Progenitor cell of endocrine pancreas (in vitro differentiated cells): Measurements from ENCODE around the gene UBAP2L. TPM values are rescaled to one million over a fixed set of nuclear protein-coding genes. Genes with fewer than 3 reads are reported as not detected.

Source experiments
- DNase-seq: peaks from one replicate; pipeline ENCODE4 v3.0.0; 2021; ENCODE audit warnings: low spot score; ENCODE audit not compliant: unreplicated experiment
- H3K27ac Mint-ChIP-seq: 2 replicates; pipeline ENCODE4 v1.8.0; 2021; ENCODE audit warnings: mild to moderate bottlenecking, moderate library complexity, mixed read lengths
- H3K27me3 Mint-ChIP-seq: 2 replicates; pipeline ENCODE4 v1.8.0; 2021; ENCODE audit warnings: mixed read lengths
- H3K36me3 Mint-ChIP-seq: 2 replicates; pipeline ENCODE4 v1.8.0; 2022; ENCODE audit warnings: mixed read lengths; ENCODE audit not compliant: insufficient read depth
- H3K4me1 Mint-ChIP-seq: 2 replicates; pipeline ENCODE4 v1.8.0; 2021; ENCODE audit warnings: low read depth, mixed read lengths
- H3K4me3 Mint-ChIP-seq: 2 replicates; pipeline ENCODE4 v1.8.0; 2021; ENCODE audit warnings: low read depth, mild to moderate bottlenecking, moderate library complexity, mixed read lengths
- H3K9me3 Mint-ChIP-seq: 2 replicates; pipeline ENCODE4 v1.8.0; 2021; ENCODE audit warnings: low read depth, mixed read lengths
- CTCF ChIP-seq: fragments of 200-600 bp; sonication (generic); IDR thresholded peaks from one replicate; pipeline ENCODE4 v1.5.0; 2021; ENCODE audit warnings: antibody characterized with exemption, mild to moderate bottlenecking; ENCODE audit not compliant: unreplicated experiment
- long read RNA-seq: library from polyadenylated mRNA; unstranded; transcript quantifications from one replicate; pipeline ENCODE4 v2.0.0, GENCODE V29; 2020
- total RNA-seq: library from RNA; stranded (reverse); gene quantifications from 2 replicates; pipeline ENCODE4 v1.2.1, GENCODE V29; 2021

UBAP2L gene, protein sequence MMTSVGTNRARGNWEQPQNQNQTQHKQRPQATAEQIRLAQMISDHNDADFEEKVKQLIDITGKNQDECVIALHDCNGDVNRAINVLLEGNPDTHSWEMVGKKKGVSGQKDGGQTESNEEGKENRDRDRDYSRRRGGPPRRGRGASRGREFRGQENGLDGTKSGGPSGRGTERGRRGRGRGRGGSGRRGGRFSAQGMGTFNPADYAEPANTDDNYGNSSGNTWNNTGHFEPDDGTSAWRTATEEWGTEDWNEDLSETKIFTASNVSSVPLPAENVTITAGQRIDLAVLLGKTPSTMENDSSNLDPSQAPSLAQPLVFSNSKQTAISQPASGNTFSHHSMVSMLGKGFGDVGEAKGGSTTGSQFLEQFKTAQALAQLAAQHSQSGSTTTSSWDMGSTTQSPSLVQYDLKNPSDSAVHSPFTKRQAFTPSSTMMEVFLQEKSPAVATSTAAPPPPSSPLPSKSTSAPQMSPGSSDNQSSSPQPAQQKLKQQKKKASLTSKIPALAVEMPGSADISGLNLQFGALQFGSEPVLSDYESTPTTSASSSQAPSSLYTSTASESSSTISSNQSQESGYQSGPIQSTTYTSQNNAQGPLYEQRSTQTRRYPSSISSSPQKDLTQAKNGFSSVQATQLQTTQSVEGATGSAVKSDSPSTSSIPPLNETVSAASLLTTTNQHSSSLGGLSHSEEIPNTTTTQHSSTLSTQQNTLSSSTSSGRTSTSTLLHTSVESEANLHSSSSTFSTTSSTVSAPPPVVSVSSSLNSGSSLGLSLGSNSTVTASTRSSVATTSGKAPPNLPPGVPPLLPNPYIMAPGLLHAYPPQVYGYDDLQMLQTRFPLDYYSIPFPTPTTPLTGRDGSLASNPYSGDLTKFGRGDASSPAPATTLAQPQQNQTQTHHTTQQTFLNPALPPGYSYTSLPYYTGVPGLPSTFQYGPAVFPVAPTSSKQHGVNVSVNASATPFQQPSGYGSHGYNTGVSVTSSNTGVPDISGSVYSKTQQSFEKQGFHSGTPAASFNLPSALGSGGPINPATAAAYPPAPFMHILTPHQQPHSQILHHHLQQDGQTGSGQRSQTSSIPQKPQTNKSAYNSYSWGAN
- total RNA-seq: 263 and 268 TPM in 2 replicates
- long read RNA-seq, partial matches to known transcripts: 13 of 37 reads
- long read RNA-seq, other reads (novel, unspliced or antisense): 23 of 37 reads

DNA sequence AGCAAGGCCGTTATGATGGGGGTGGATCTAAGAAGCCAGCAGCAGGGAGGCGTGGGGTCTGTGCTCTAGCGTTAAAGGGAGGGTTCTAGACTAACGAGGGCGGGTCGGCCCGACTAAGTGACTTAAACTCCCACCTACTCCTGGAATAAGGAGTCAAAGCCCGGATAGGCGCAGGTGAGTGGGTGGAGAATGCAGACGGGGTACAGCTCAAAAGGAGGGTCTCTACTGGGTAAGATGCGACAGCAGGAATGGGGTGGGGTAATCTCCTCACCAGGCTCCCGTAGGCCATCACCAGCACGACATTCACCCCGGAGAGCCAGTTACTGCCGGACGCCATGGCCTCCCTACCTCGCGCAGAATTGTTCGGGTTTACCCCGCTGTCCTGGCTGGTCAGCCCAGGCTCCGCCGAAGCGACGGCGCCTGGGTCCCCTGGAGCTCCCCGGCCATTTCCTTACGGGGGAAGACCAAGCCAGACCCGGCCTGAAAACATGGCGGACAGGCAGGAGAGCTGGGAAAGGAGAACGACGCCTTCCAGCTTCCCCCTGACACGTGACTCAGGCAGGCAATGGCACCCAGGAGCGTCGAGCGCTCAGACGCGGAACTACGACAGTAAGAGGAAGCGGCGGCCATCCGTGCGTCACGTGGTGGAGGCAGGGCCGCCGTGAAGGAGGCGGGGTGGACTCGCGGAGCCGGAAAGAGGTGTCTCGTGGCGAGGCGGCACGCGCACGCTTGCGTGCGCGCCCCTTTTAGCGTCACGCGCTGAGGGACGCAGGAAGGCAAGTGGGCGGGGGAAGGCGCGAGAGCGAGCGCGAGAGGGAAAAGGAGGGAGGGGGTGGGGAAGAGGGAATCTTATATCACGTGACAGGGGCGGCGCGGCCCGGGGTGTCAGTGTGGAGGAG is at the start of gene UBAP2L:
Gene UBAP2L (plus strand): TSS at position 885 of the 899 bp plus-strand sequence. CDS start 4,169 bp downstream, outside the sequence.
- DNase-seq: peak; percentile 96
- peaks cover 18% of the 10 kb centered on the region for H3K36me3 Mint-ChIP-seq
- H3K9me3 Mint-ChIP-seq: no peaks in the 10 kb centered on the region
- no peak for TF ChIP-seq CTCF
- peaks cover 43% of the 10 kb centered on the region for H3K4me1 Mint-ChIP-seq
- peak within 1 kb of the TSS; percentile 98 for H3K27ac Mint-ChIP-seq
- H3K4me3 Mint-ChIP-seq: peak within 1 kb of the TSS; percentile 94
- no peaks in the 10 kb centered on the region for H3K27me3 Mint-ChIP-seq

GRCh38 chr1:154171223-154171583 is 49.6 kb upstream of the UBAP2L start:
- no peak for DNase-seq
- H3K27ac Mint-ChIP-seq: no peak overlapping the region
- TF ChIP-seq CTCF: no peak
- no peak overlapping the region for H3K4me3 Mint-ChIP-seq
- no peaks in the 10 kb centered on the region for H3K27me3 Mint-ChIP-seq
- H3K9me3 Mint-ChIP-seq: no peaks in the 10 kb centered on the region
- H3K4me1 Mint-ChIP-seq: no peaks in the 10 kb centered on the region
- H3K36me3 Mint-ChIP-seq: peaks cover 34% of the 10 kb centered on the region

DNA sequence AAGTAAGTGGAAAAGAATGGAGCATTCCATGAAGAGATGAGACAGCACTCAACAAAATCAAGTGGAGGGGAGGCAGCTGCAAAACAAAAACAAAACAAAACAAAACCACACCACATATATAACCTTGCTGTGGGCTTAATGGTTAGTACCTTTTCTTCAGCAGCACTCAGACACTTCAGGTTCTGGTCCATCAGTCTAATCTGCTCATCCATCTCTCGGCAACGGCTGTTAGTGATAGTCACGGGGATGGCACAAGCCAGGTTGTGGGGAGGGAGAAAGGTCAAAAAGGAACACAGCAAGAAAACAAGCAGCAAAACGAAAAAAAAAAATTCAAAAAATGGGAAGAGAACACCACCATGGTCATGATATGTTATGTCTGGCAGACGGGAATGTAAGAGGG is 48.9 kb upstream of the UBAP2L start:
- Mint-ChIP-seq H3K9me3 (no peaks in the 10 kb centered on the region), H3K27me3 (no peaks in the 10 kb centered on the region), H3K4me3 (no peak overlapping the region), H3K36me3 (peaks cover 34% of the 10 kb centered on the region), H3K4me1 (no peaks in the 10 kb centered on the region), H3K27ac (peak overlapping the region; percentile 5)
- no peak for TF ChIP-seq CTCF
- DNase-seq: no peak

DNA sequence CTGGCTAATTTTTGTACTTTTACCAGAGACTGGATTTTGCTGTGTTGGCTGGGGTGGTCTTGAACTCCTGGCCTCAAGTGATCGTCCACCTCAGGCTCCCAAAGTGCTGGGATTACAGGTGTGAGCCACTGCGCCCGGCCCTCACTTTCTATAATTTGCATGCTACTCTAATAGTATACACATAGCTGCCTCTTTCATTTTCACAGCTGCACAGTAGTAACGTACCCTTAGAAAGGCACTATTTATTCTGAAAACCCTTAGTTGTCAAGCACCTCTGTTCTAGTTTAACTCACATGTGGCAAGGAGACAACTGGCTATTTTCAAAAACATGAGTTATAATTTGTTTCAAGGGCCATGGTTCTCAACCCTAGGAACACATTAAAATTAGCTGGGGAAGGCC is 46.1 kb upstream of the UBAP2L start:
- Mint-ChIP-seq H3K9me3 (no peaks in the 10 kb centered on the region), H3K4me3 (no peak overlapping the region), H3K27ac (no peak overlapping the region), H3K36me3 (peaks cover 27% of the 10 kb centered on the region), H3K4me1 (peaks cover 18% of the 10 kb centered on the region), H3K27me3 (no peaks in the 10 kb centered on the region)
- no peak for DNase-seq
- no peak for TF ChIP-seq CTCF
